ENCODE measurements around the gene RNF138.

RNF138 gene

DNA sequence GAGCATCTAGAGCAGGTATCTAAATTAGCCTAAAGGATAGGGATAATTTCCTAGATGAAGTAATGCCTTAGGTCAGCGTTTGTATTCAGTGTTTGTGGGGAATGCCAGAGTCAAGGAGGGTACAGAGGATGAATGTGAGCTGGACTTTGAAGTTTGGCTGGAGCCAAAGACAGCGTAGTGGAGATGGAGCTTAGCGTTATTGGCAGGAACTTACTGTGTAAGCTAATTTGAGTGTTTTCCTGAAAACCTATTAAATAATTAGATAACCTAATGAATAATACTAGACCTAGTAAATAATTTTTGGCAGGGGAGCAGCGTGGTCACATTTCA is 4.2 kb downstream of the RNF138 start:
- Histone ChIP-seq H3K27ac (ENCODE audit: low read length) (no peak overlapping the region), H3K4me3 (ENCODE audit: low read length in 2 of 2) (no peak overlapping the region), H3K27me3 (ENCODE audit: control insufficient read depth in 1 of 2, insufficient read depth in 2 of 2, low read length in 2 of 2) (no peaks in the 10 kb centered on the region), H3K9me3 (ENCODE audit: control insufficient read depth in 2 of 2, low read length in 2 of 2) (no peaks in the 10 kb centered on the region), H3K9ac (ENCODE audit: low read length in 2 of 2) (no peak overlapping the region), H3K36me3 (ENCODE audit: control insufficient read depth in 2 of 2, insufficient read depth in 2 of 2, low read length in 2 of 2) (peaks cover 0 to 4% of the 10 kb centered on the region in 2 donors), H3K4me1 (ENCODE audit: control insufficient read depth, insufficient read depth, low read length) (peaks cover 11% of the 10 kb centered on the region)

GRCh38 chr18:32096946-32097345 is 5.3 kb downstream of the RNF138 start:
- Histone ChIP-seq H3K4me3 (ENCODE audit: low read length in 2 of 2) (no peak overlapping the region), H3K9me3 (ENCODE audit: control insufficient read depth in 2 of 2, low read length in 2 of 2) (no peaks in the 10 kb centered on the region), H3K27ac (ENCODE audit: low read length) (no peak overlapping the region), H3K9ac (ENCODE audit: low read length in 2 of 2) (no peak overlapping the region), H3K4me1 (ENCODE audit: control insufficient read depth, insufficient read depth, low read length) (peaks cover 5% of the 10 kb centered on the region), H3K27me3 (ENCODE audit: control insufficient read depth in 1 of 2, insufficient read depth in 2 of 2, low read length in 2 of 2) (no peaks in the 10 kb centered on the region), H3K36me3 (ENCODE audit: control insufficient read depth in 2 of 2, insufficient read depth in 2 of 2, low read length in 2 of 2) (peaks cover 0 to 4% of the 10 kb centered on the region in 2 donors)

DNA sequence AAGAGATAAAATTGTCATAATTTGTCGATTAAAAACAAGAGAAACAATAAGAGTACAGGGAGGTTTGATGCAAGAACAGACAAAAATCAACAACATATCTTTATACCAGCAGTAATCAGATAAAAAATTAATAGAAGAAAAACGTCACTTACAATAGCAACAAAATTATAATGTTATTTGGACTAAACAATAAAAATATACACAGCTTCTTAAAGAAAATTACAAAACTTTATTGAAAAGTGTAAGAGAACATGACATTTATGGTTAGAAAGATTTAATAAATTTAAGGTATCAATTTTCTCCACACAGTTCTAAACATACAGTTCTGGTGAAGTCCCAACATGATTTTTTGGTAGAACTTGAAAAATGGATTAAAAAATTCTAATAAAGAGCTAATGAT is 12.8 kb downstream of the RNF138 start:
- H3K9me3 ChIP-seq (ENCODE audit: control insufficient read depth in 2 of 2, low read length in 2 of 2): no peaks in the 10 kb centered on the region
- no peak overlapping the region for H3K27ac ChIP-seq (ENCODE audit: low read length)
- H3K4me3 ChIP-seq (ENCODE audit: low read length in 2 of 2): no peak overlapping the region
- no peaks in the 10 kb centered on the region for H3K4me1 ChIP-seq (ENCODE audit: control insufficient read depth, insufficient read depth, low read length)
- H3K36me3 ChIP-seq (ENCODE audit: control insufficient read depth in 2 of 2, insufficient read depth in 2 of 2, low read length in 2 of 2): no peaks in the 10 kb centered on the region
- no peak overlapping the region for H3K9ac ChIP-seq (ENCODE audit: low read length in 2 of 2)
- H3K27me3 ChIP-seq (ENCODE audit: control insufficient read depth in 1 of 2, insufficient read depth in 2 of 2, low read length in 2 of 2): no peaks in the 10 kb centered on the region

- Histone ChIP-seq H3K36me3 (ENCODE audit: control insufficient read depth in 2 of 2, insufficient read depth in 2 of 2, low read length in 2 of 2) (peaks cover 0 to 13% of the 10 kb centered on the region in 2 donors), H3K27me3 (ENCODE audit: control insufficient read depth in 1 of 2, insufficient read depth in 2 of 2, low read length in 2 of 2) (no peaks in the 10 kb centered on the region), H3K4me3 (ENCODE audit: low read length in 2 of 2) (no peak overlapping the region), H3K4me1 (ENCODE audit: control insufficient read depth, insufficient read depth, low read length) (no peaks in the 10 kb centered on the region), H3K9ac (ENCODE audit: low read length in 2 of 2) (no peak overlapping the region), H3K9me3 (ENCODE audit: control insufficient read depth in 2 of 2, low read length in 2 of 2) (no peaks in the 10 kb centered on the region), H3K27ac (ENCODE audit: low read length) (no peak overlapping the region)
Measured at GRCh38 chr18:32110005-32110404, 18.3 kb downstream of the RNF138 start.

- peaks cover 0 to 15% of the 10 kb centered on the region in 2 donors for H3K36me3 ChIP-seq (ENCODE audit: control insufficient read depth in 2 of 2, insufficient read depth in 2 of 2, low read length in 2 of 2)
- H3K4me1 ChIP-seq (ENCODE audit: control insufficient read depth, insufficient read depth, low read length): no peaks in the 10 kb centered on the region
Measured at GRCh38 chr18:32111706-32112105, 20.0 kb downstream of the RNF138 start.

DNA sequence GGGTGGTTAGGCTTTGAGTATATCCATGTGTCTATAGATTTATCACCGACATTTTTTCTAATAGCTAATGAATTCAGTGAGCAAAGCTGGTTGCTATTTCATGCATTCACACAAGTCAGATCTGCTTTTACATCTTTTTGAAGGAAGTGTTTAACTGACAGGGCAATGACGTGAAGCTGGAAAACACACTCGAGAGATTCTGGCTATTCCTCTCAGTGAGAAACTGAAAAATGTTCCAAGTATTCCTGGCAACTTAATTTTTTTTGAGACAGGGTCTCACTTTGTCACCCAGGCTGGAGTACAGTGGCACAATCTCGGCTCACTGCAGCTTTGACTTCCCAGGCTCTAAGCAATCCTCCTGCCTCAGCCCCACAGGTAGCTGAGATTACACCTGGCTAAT is 21.2 kb downstream of the RNF138 start:
- Histone ChIP-seq H3K4me3 (ENCODE audit: low read length in 2 of 2) (no peak overlapping the region), H3K36me3 (ENCODE audit: control insufficient read depth in 2 of 2, insufficient read depth in 2 of 2, low read length in 2 of 2) (peaks cover 0 to 15% of the 10 kb centered on the region in 2 donors), H3K27ac (ENCODE audit: low read length) (no peak overlapping the region), H3K27me3 (ENCODE audit: control insufficient read depth in 1 of 2, insufficient read depth in 2 of 2, low read length in 2 of 2) (no peaks in the 10 kb centered on the region), H3K9me3 (ENCODE audit: control insufficient read depth in 2 of 2, low read length in 2 of 2) (no peaks in the 10 kb centered on the region), H3K4me1 (ENCODE audit: control insufficient read depth, insufficient read depth, low read length) (no peaks in the 10 kb centered on the region), H3K9ac (ENCODE audit: low read length in 2 of 2) (no peak overlapping the region)

More at GRCh38 chr18:32111706-32112105, 20.0 kb downstream of the RNF138 start:
- Histone ChIP-seq H3K9ac (ENCODE audit: low read length in 2 of 2) (no peak overlapping the region), H3K4me3 (ENCODE audit: low read length in 2 of 2) (no peak overlapping the region), H3K27me3 (ENCODE audit: control insufficient read depth in 1 of 2, insufficient read depth in 2 of 2, low read length in 2 of 2) (no peaks in the 10 kb centered on the region), H3K27ac (ENCODE audit: low read length) (no peak overlapping the region), H3K9me3 (ENCODE audit: control insufficient read depth in 2 of 2, low read length in 2 of 2) (no peaks in the 10 kb centered on the region)

GRCh38 chr18:32114293-32114942 is 22.7 kb downstream of the RNF138 start:
- H3K4me3 ChIP-seq (ENCODE audit: low read length in 2 of 2): no peak overlapping the region
- peaks cover 0 to 15% of the 10 kb centered on the region in 2 donors for H3K36me3 ChIP-seq (ENCODE audit: control insufficient read depth in 2 of 2, insufficient read depth in 2 of 2, low read length in 2 of 2)
- no peak overlapping the region for H3K9ac ChIP-seq (ENCODE audit: low read length in 2 of 2)
- no peaks in the 10 kb centered on the region for H3K9me3 ChIP-seq (ENCODE audit: control insufficient read depth in 2 of 2, low read length in 2 of 2)
- H3K27ac ChIP-seq (ENCODE audit: low read length): no peak overlapping the region
- H3K27me3 ChIP-seq (ENCODE audit: control insufficient read depth in 1 of 2, insufficient read depth in 2 of 2, low read length in 2 of 2): no peaks in the 10 kb centered on the region
- H3K4me1 ChIP-seq (ENCODE audit: control insufficient read depth, insufficient read depth, low read length): no peaks in the 10 kb centered on the region

DNA sequence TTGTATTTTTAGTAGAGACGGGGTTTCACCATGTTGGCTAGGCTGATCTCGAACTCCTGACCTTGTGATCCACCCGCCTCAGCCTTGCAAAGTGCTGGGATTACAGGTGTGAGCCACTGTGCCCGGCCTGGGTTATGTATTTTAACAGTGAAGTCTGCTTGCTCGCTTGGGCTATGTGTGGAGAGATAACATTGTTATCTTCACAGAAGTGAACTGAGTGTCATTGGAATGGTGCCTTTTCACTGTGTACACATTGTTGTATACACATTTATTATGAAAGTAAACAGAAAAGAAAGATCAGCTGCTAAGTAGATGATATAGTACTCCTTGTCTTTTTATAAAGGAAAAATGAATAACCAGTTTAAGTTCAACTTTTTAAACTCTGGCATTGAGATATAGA is 30.4 kb downstream of the RNF138 start:
- peaks cover 0 to 12% of the 10 kb centered on the region in 2 donors for H3K36me3 ChIP-seq (ENCODE audit: control insufficient read depth in 2 of 2, insufficient read depth in 2 of 2, low read length in 2 of 2)

GRCh38 chr18:32126538-32126937 is 34.9 kb downstream of the RNF138 start:
- Histone ChIP-seq H3K9me3 (ENCODE audit: control insufficient read depth in 2 of 2, low read length in 2 of 2) (no peaks in the 10 kb centered on the region), H3K9ac (ENCODE audit: low read length in 2 of 2) (no peak overlapping the region), H3K27ac (ENCODE audit: low read length) (no peak overlapping the region), H3K36me3 (ENCODE audit: control insufficient read depth in 2 of 2, insufficient read depth in 2 of 2, low read length in 2 of 2) (peaks cover 0 to 13% of the 10 kb centered on the region in 2 donors), H3K4me1 (ENCODE audit: control insufficient read depth, insufficient read depth, low read length) (no peaks in the 10 kb centered on the region), H3K27me3 (ENCODE audit: control insufficient read depth in 1 of 2, insufficient read depth in 2 of 2, low read length in 2 of 2) (no peaks in the 10 kb centered on the region), H3K4me3 (ENCODE audit: low read length in 2 of 2) (no peak overlapping the region)

More for the DNA sequence above, 30.4 kb downstream of the RNF138 start:
- Histone ChIP-seq H3K9ac (ENCODE audit: low read length in 2 of 2) (no peak overlapping the region), H3K4me3 (ENCODE audit: low read length in 2 of 2) (no peak overlapping the region), H3K27ac (ENCODE audit: low read length) (no peak overlapping the region), H3K4me1 (ENCODE audit: control insufficient read depth, insufficient read depth, low read length) (no peaks in the 10 kb centered on the region), H3K9me3 (ENCODE audit: control insufficient read depth in 2 of 2, low read length in 2 of 2) (no peaks in the 10 kb centered on the region), H3K27me3 (ENCODE audit: control insufficient read depth in 1 of 2, insufficient read depth in 2 of 2, low read length in 2 of 2) (no peaks in the 10 kb centered on the region)

GRCh38 chr18:32135625-32136024 is 44.0 kb downstream of the RNF138 start:
- Histone ChIP-seq H3K27ac (ENCODE audit: low read length) (no peak overlapping the region), H3K4me3 (ENCODE audit: low read length in 2 of 2) (no peak overlapping the region), H3K27me3 (ENCODE audit: control insufficient read depth in 1 of 2, insufficient read depth in 2 of 2, low read length in 2 of 2) (no peaks in the 10 kb centered on the region), H3K9me3 (ENCODE audit: control insufficient read depth in 2 of 2, low read length in 2 of 2) (no peaks in the 10 kb centered on the region), H3K9ac (ENCODE audit: low read length in 2 of 2) (no peak overlapping the region), H3K4me1 (ENCODE audit: control insufficient read depth, insufficient read depth, low read length) (no peaks in the 10 kb centered on the region), H3K36me3 (ENCODE audit: control insufficient read depth in 2 of 2, insufficient read depth in 2 of 2, low read length in 2 of 2) (peaks cover 3 to 5% of the 10 kb centered on the region in 2 donors)

GRCh38 chr18:32138332-32138982 is 46.8 kb downstream of the RNF138 start:
- Histone ChIP-seq H3K4me1 (ENCODE audit: control insufficient read depth, insufficient read depth, low read length) (no peaks in the 10 kb centered on the region), H3K27me3 (ENCODE audit: control insufficient read depth in 1 of 2, insufficient read depth in 2 of 2, low read length in 2 of 2) (no peaks in the 10 kb centered on the region), H3K9ac (ENCODE audit: low read length in 2 of 2) (no peak overlapping the region), H3K27ac (ENCODE audit: low read length) (no peak overlapping the region), H3K4me3 (ENCODE audit: low read length in 2 of 2) (no peak overlapping the region), H3K36me3 (ENCODE audit: control insufficient read depth in 2 of 2, insufficient read depth in 2 of 2, low read length in 2 of 2) (peaks cover 0 to 3% of the 10 kb centered on the region in 2 donors), H3K9me3 (ENCODE audit: control insufficient read depth in 2 of 2, low read length in 2 of 2) (no peaks in the 10 kb centered on the region)

Measured in stomach smooth muscle (tissue), 2 donors.